Posterior cingulate gyrus (tissue), 11 donors: ENCODE measurements around the gene ARMC3.
"Not testable (repeated sequence)": the region's sequence is repeated elsewhere in the genome, so short reads cannot be mapped to it uniquely, and the experiment has no call there.

Source experiments
- DNase-seq, 10 donors: peaks; one replicate each; pipeline versions ENCODE4 v3.0.0 to v3.0.0-alpha.2; 2020 to 2021; ENCODE audit warnings: mixed read lengths in 3 of 10
- intact Hi-C: fragments of 100-400 bp; cut with DNase I; formaldehyde crosslinking; loops from one replicate; pipeline ENCODE4 v1.15.1; 2023

Gene ARMC3, protein sequence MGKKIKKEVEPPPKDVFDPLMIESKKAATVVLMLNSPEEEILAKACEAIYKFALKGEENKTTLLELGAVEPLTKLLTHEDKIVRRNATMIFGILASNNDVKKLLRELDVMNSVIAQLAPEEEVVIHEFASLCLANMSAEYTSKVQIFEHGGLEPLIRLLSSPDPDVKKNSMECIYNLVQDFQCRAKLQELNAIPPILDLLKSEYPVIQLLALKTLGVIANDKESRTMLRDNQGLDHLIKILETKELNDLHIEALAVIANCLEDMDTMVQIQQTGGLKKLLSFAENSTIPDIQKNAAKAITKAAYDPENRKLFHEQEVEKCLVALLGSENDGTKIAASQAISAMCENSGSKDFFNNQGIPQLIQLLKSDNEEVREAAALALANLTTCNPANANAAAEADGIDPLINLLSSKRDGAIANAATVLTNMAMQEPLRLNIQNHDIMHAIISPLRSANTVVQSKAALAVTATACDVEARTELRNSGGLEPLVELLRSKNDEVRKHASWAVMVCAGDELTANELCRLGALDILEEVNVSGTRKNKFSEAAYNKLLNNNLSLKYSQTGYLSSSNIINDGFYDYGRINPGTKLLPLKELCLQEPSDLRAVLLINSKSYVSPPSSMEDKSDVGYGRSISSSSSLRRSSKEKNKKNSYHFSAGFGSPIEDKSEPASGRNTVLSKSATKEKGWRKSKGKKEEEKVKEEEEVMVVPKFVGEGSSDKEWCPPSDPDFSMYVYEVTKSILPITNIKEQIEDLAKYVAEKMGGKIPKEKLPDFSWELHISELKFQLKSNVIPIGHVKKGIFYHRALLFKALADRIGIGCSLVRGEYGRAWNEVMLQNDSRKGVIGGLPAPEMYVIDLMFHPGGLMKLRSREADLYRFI

DNA sequence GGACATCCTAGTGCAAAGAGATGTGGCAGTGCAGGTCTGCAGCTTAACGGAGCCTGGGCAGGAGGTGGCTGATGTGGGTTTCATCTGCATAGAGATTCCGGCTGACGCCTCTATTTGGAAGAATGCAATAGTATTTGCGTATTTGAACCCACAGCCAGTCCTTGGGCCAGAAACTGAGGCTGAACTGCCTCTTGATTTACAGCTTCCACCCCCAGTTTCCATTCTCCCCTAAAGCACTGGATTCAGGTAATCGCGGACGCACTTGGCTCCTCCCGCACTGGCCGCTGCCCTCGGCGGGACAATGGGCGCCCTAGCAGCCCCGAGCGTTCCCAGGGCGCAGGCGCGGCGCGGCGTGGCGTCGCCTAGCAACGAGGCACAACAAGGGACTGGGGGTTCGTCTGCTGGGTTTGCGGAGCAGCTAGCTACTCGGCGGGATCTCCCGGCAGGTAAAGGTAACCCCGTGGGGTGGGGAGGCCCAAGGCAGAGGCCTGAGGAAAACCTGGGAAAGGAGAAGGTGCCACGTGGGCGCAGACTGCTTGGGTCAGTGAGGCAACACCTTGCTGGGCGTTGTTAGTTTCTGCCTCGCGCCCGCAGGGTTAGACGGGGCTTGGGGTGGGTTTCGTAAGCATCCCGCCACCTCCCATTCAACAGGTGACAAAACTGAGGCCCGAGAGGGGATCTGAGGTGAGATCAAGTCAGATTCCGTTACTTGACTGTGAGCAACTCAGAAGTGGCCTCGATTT, at the start of gene ARMC3:
Gene ARMC3 (plus strand): TSS at position 393 of the 743 bp plus-strand sequence. CDS start 3,944 bp downstream, outside the sequence.
- intact Hi-C loops, result no loop called here
- peak; percentile 48 to 96 (median 75) for DNase-seq

DNA sequence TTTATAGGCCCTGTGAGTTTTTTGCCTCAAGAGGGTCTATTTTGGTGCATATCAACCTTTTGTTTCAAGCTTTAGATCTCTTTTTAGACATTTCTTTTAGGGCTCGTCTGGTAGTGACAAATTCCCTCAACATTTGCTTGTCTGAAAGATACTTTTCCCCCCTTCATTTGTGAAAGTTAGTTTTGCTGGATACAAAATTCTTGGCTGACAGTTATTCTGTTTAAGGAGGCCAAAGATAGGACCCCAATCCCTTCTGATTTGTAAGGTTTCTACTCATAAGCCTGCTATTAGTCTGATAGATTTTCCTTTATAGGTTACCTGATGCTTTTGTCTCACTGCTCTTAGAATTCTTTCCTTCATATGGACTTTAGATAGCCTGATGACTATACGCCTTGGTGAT, 36.1 kb upstream of the ARMC3 start:
- intact Hi-C loops, result no loop called here
- DNase-seq, result no peak

GRCh38 chr10:22893781-22894180, 34.1 kb upstream of the ARMC3 start:
- intact Hi-C loops, result no loop called here
- DNase-seq, result no peak

- intact Hi-C loops, result no loop called here
- no peak for DNase-seq
Observed at GRCh38 chr10:22894714-22895113, 33.1 kb upstream of the ARMC3 start.

- DNase-seq, result no peak
- intact Hi-C loops, result no loop called here
Observed at GRCh38 chr10:22895252-22895651, 32.6 kb upstream of the ARMC3 start.

DNA sequence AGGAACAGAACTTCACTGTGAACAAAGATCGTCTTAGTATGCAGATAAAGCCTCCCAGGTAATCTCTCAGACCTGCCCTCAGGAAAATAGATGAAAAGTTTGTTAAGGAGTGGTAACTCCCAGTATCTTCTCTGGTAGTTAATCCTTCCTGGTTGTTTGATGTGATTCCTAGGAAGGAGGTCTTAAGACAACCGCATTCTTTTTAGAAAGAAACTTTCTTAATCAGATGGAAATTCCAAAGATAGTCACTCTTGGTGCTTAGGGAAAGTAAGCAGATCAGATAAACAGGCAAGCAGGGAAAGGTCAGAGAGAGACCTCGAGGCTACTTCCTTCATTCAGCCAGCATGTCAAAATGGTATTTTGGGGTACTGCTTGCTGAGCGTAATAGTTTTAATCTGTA, 30.5 kb upstream of the ARMC3 start:
- intact Hi-C loops, result no loop called here
- DNase-seq, result no peak

DNA sequence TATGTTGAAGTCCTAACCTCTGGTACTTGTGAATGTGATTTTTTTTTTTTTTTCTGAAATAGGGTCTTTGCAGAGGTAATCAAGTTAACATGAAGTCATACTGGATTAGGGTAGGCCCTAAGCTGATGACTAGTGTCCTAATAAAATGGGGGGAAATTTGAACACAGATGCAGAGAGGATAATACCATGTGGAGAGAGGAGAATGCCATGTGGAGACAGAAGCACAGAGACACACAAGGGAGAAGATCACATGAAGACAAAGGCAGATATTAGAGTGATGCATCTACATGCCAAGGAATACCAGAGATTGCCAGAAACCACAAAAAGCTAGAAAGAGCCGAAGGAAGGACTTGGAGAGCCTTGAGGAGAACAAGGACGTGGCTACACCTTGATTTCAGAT, 28.5 kb upstream of the ARMC3 start:
- intact Hi-C loops, result no loop called here
- no peak for DNase-seq

DNA sequence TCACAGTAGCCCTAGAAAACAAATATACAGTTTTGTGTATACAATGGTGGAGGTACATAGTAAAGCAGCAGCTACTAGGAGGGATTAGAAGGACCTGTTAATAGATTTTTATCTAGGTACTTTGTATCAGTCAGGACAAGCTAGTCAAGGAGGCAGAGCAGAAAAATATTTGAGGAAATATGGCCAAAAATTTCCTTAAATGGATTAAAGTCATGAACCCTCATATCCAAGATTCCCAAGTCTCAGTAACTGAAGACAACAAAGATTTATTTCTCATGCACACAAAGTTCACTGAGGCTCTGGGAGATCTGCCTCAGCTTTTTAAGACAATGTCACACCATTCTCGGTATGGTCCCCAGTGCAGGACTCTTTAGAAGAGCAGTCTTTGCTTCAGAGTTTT, 28.1 kb upstream of the ARMC3 start:
- DNase-seq, result no peak
- intact Hi-C loops, result no loop called here

DNA sequence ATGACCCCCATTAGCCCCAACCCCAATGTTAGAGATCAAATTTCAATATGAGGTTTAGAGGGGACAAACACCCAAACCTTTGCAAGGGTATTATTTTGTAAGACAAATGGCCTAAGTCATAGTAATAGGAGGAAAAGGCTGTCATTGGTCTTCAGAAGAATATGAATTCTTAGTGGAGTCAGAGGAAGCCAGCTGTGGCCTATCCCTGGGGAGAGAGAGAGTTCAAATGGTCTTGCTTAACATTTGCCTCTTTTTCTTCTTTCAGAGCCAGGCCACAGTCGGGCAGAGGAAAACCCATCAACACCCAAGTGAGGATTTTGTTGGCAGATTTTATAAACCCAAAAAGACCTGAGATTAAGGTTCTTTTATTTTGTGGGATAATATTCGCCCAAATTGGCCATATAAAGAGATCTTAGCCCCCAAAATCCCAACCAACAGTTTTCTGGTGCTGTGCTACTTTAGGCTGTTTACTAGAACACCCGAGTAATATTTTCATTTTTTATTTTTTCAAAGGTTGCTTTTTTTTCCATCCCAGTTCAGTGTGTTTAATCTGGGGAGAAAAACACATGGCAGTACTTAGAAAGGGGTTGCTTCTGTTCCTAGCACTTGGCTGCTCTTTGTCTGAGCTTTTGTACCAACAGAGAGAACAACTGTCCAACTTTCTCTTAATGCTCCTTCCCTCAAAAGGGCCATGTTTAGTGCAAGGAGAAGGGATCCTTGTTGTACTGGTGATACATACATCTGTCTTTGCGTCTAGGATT, 26.8 kb upstream of the ARMC3 start:
- intact Hi-C loops, result no loop called here
- no peak for DNase-seq

- intact Hi-C loops, DNase-seq: not testable (repeated sequence)
Observed at GRCh38 chr10:22902147-22902546, 25.7 kb upstream of the ARMC3 start.

DNA sequence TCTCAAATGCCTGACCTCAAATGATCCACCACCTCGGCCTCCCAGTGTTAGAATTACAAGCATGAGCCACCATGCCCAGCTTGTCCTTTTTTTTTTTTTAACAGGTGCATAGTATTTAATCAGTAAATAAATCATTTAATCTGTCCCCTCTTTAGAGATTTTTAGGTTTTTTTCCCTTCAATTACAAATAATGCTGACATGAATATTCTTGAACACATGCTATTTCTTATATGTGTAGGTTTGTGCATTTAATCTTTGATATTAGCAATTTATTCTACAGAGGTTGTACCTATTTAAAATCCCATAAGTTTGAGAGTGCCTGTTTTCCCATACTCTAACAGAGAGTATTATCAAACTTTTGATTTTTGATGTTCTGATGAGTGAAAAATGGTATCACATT, 24.2 kb upstream of the ARMC3 start:
- intact Hi-C loops, result no loop called here
- DNase-seq, result no peak

- intact Hi-C loops, result no loop called here
- DNase-seq, result no peak
Observed at GRCh38 chr10:22906767-22907166, 21.1 kb upstream of the ARMC3 start.

GRCh38 chr10:22908837-22909236, 19.0 kb upstream of the ARMC3 start:
- DNase-seq, result no peak
- intact Hi-C loops, result no loop called here

DNA sequence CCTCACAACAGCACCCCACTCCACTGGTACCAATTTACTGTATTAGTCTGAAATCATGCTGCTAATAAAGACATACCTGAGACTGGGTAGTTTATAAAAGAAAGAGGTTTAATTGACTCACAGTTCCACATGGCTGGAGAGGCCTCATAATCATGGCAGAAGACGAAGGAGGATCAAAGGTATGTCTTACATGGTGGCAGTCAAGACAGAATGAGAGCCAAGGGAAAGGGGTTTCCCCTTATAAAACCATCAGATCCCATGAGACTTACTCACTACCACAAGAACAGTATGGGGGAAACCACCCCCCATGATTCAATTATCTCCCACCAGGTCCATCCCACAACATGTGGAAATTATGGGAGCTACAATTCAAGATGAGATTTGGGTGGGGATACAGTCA, 18.2 kb upstream of the ARMC3 start:
- DNase-seq, intact Hi-C loops: not testable (repeated sequence)

DNA sequence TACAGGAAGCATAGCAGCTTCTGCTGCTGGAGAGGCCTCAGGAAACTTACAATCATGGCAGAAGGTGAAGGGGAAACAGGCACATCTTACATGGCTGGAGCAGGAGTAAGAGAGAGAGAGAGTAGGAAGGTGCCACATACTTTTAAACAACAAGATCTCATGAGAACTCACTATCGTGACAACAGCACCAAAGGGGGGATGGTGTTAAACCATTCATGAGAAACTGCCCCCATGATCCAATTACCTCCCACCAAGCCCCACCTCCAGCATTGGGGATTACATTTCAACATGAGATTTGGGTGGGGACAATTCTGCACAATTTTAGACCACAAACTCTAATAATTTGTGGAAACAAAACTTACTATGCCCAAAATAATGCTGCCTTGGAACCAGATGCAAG, 16.8 kb upstream of the ARMC3 start:
- intact Hi-C loops, result no loop called here
- DNase-seq, result no peak

DNA sequence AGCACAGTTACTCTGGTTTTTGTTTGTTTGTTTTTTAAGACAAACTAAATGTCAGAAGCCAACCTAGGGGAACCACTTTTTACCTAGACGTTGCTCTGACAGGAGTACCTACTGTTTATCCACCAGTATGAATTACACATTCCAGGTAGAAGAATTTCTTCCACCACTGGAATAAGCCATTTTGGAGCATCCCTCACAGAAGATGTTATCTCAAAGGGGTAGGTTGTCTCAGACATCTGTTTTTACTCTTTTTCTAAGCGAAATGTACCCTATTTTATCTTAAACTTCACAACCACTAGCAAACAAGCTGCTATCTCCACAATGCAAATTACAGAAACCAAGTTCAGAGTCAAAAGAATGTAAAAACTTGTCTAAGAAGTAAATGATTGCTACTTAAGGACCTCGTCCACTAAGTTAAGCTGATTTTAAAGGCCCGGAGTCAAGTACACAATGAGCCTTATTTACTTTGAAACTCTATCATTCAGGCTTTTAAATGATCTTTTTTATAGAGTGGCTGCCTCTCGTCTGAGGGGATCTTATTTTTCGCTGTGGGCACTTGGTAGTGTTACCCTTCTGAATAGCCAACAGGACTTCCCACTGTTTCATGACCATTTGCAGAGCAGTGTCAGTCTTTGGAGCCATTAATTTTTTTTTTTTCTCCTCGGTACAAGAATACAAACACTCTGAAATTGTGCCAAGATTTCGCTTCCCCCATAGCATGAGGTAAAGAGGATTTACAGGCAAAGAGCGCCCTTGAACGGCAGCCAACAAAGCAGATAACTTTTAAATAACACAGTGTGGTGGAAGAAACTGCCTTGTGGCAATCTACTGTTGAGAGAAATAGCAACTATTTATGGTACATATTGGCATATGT, 15.7 kb upstream of the ARMC3 start:
- DNase-seq, result no peak
- intact Hi-C loops, result no loop called here

GRCh38 chr10:22912763-22913384, 15.0 kb upstream of the ARMC3 start:
- no peak for DNase-seq
- intact Hi-C loops, result no loop called here

- intact Hi-C loops, result no loop called here
- DNase-seq, result no peak
Observed at GRCh38 chr10:22913474-22914092, 14.3 kb upstream of the ARMC3 start.
